Measurements from ENCODE around the gene TBCCD1.
"Not testable (repeated sequence)": the region's sequence is repeated elsewhere in the genome, so short reads cannot be mapped to it uniquely, and the experiment has no call there.

TBCCD1 gene

GRCh38 chr3:186517218-186517617 lies 49.9 kb downstream of the TBCCD1 start:
- no peak for DNase-seq

GRCh38 chr3:186516646-186517045 lies 50.5 kb downstream of the TBCCD1 start:
- DNase-seq = no peak

- peak; percentile 57 for DNase-seq
These were observed 52.0 kb downstream of the TBCCD1 start for GRCh38 chr3:186515125-186515524.

GRCh38 chr3:186514296-186515002 lies 52.7 kb downstream of the TBCCD1 start:
- no peak for DNase-seq

- DNase-seq = no peak
These were observed 53.8 kb downstream of the TBCCD1 start for GRCh38 chr3:186513386-186513785.

GRCh38 chr3:186512570-186513302 lies 54.4 kb downstream of the TBCCD1 start:
- DNase-seq = no peak

GRCh38 chr3:186511702-186512101 lies 55.4 kb downstream of the TBCCD1 start:
- DNase-seq = no peak

- no peak for DNase-seq
These were observed 55.9 kb downstream of the TBCCD1 start for GRCh38 chr3:186511245-186511644.

GRCh38 chr3:186510374-186511079 lies 56.6 kb downstream of the TBCCD1 start:
- DNase-seq = no peak

GRCh38 chr3:186509423-186509822 lies 57.7 kb downstream of the TBCCD1 start:
- no peak for DNase-seq

- DNase-seq = no peak
These were observed 60.3 kb downstream of the TBCCD1 start for GRCh38 chr3:186506857-186507256.

- no peak for DNase-seq
These were observed 60.9 kb downstream of the TBCCD1 start for GRCh38 chr3:186506191-186506739.

GRCh38 chr3:186502966-186503712 lies 64.0 kb downstream of the TBCCD1 start:
- DNase-seq = no peak

- no peak for DNase-seq
These were observed 64.8 kb downstream of the TBCCD1 start for GRCh38 chr3:186502138-186502948.

GRCh38 chr3:186499949-186500348 lies 67.2 kb downstream of the TBCCD1 start:
- DNase-seq = not testable (repeated sequence)

GRCh38 chr3:186498022-186498421 lies 69.1 kb downstream of the TBCCD1 start:
- not testable (repeated sequence) for DNase-seq

- DNase-seq = no peak
These were observed 69.5 kb downstream of the TBCCD1 start for GRCh38 chr3:186497608-186498007.

- no peak for DNase-seq
These were observed 70.5 kb downstream of the TBCCD1 start for GRCh38 chr3:186496635-186497034.

All from CD4-positive, alpha-beta T cell treated with Interleukin-4 for 4 hours (primary cell).